Activated T-cell treated with anti-CD3 and anti-CD28 coated beads, Interleukin-2, amount 50 U/mL, for 1 hour (primary cell): ENCODE data around the gene EGR4.

Source experiments
- DNase-seq: peaks from one replicate; pipeline ENCODE4 v3.0.0-alpha.2; 2020

EGR4 gene

DNA sequence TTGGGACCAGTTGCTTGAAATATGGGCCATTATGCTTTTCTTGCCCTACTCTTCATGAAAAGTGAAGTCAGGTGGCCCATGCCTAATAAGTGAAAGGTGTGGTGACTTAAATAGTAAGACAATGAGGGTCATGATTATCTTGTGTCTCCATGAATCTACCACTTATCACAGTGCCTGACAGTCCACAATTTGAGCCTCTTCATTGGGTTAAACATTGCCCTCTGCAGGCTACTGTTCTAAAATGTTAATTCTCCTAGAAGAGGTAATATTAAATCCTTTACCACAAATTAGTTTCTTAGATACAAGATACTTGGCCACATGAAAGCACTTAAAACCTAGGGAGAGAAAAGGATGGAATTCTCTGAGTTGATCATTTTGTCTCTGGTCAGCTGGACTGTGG, 4.0 kb downstream of the EGR4 start:
- DNase-seq, result no peak

DNA sequence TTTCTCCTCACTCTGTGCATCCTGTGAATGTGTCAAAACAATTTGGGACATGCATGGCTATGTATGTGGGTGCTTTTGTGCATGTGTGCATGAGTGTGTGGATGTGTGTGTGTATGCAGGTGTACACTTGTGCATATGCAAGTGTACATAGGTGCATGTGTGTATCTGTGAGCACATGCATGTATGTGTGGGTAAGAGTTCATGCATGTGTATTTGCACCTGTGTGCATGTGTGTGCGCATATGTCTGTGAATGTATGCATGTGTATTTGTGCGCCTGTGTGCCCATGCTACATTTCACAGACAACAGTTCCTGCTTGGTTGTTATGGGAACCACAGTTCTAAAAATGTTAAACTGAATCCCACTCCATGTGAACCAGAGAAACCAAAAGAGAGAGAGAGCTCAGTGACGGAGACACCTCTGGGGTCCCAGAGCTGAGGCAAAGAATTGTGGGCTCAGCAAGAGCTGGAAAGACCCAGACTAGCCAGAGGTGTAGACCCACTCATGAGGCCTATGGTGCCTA, 7.2 kb downstream of the EGR4 start:
- DNase-seq, result no peak

DNA sequence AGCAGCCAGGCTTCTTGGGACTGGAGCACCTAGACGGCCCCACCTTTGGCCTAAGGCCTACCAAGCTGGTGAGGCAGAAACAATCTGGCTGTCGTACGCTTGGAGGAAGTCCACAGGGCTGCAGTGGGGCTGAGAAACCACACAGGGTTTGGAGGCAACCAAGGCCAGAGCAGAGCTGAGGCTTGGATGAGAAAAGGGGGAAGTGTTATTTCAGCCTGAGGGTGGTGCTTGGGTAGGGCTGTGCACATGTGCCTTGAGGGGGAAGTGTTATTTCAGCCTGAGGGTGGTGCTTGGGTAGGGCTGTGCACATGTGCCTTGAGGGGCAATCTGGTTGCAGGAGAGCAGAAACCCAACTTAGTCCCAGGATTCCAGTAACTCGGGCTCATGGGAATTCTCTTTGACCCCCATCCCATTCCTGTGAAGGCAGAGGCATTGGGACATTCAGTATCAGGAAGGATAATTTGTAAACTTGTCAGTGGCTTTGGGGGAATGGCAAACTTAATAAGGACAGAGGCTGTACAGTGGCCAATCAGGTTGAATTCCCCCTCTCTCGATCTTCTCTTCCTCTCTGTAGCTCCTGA, 8.1 kb downstream of the EGR4 start:
- DNase-seq, result peak; percentile 27

DNA sequence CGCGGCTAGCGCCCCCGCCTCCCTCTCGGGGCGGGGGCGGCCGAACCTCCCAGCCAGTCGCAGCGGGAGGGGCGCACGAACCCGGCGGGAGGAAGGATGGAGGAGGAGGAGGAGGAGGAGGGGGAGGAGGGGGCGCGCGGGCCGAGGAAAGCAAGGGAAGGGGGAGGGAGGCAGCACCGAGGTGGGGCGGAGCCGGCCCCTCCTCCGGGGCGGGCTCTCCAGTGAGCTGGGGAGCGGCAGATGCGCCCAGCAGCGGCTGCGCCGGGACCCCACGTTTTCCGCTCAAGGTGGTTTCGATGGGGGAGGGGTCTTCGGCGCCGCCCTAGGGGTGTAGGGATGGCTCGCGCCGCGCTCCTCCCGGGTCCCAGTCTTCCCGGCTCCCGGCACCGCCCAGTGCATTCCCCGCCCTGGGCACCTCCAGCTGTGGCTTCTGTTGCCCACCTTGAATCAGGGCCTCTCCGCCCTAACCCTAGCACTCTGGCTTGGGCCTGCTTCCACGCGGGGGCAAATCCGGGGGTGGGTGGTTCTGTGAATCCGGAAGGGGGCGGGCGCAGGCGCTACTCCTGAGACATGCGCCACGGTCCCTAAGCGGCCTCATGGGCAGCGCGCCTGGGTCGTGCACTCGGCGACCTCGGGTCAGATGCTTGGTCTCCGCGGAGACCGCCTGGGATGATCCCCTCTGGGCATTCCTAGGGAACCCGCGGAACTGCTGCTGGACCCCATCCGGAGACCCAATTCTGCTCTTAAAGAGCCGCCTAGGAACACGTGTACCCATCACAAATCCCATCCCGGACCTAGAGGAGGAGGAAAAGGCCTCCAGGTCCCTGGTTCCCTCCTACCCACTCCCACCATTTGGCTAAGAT, 8.8 kb downstream of the EGR4 start, which contains the start of gene FBXO41:
Gene FBXO41, minus strand, starts transcription at position 183 of the 863 bp plus-strand sequence. CDS start 14,848 bp downstream, outside the sequence.
- peak; percentile 70 for DNase-seq

DNA sequence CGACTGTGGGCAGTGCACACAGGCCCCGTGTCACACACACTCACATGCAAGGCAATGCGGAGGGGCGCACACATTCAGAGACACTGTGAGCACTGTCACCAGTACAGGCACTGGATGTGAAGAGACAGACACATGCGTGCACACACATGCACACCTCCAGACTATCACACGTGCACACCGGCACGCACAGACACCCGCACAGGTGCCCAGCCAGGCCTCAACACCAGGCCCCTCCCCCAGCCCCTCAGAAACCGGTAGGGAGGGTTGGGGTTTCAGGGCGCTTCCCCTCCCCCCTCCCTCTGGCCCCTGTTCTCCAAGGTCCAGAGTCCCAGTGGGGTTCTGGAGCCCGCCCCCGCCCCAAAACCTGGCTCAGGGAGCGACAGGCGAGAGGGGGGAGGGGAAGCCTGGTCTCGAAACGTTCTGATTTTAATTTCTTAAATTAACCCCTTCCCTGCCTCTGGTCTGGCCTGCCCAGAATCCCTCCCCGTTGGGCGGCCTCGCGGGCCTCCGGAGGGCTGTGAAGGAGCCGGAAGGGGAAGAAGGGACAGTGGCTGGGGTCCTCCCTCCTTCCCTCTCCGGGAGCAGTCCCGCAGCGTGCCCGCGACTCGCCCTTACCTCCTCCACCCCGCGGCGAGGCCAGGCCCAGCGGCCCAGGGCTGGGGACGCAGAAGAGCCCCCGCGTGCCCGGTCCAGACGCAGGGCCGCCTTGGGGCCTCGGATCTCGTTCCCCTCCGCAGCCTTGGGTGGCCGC, 9.6 kb downstream of the EGR4 start:
- no peak for DNase-seq

DNA sequence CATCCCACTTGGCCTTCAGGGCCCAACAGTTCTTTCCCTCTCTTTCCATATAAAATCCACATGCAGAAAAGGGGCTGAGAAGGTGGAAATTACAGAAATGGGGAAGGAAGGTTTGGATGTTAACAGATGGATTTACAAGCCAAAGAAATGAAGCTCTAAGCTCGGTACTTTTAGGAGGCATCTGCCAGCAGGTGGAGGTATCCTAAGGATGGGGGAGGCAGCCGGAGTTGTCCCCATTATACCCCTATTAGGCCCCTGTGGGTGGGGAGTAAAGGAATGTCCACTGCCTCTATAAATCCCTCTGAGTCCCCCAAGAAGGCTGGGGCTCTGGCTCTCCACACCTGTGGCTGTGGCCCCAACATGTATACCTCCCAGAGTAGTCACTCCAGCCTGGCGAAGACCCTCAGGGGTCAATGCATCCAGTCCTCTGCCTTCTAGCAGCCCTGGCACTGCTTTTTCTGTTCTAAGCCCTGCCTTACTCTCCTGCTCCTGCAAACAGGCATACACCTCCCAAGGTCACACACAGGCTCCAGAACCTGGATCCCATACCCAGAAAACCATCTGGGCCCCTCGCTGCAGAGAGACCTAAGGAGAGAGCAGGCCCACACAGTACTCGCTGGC, 10.3 kb downstream of the EGR4 start:
- DNase-seq, result no peak

DNA sequence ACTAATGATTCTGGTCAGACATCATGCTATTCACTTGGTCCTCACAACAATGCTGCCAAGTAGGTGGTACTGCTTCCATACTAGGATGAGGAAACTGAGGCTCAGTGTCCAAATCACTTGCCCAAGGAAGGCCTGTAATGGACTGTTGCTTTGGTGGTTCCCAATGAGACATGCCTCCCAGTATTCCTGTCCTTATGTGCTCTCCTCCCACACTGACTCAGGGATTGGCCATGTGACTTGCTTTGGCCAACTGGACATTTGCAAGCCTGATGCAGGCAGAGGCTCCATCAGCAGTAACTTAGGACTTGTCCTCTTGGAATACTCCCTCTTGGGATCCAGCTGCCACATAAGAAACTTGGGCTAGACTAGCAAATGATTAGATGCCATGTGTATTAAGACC, 12.1 kb downstream of the EGR4 start:
- DNase-seq, result no peak

DNA sequence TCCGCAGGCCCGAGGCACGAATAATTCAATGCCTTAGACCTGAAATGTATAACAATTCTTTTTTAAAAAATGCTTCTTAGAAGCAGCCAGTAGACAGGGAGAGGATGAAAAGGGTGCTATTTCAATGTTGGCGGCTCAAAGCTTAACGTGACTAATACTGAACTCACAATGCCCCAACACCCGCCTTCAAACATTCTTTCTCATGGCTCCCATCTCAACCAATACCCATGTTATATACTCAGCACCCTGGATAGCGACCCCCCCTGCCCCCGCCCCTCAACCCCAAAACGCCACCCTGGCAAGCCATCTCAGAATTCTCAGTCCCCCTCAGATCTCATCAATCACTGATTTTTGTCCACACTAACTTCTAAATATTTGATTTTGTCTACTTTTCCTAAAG, 13.5 kb downstream of the EGR4 start:
- no peak for DNase-seq

DNA sequence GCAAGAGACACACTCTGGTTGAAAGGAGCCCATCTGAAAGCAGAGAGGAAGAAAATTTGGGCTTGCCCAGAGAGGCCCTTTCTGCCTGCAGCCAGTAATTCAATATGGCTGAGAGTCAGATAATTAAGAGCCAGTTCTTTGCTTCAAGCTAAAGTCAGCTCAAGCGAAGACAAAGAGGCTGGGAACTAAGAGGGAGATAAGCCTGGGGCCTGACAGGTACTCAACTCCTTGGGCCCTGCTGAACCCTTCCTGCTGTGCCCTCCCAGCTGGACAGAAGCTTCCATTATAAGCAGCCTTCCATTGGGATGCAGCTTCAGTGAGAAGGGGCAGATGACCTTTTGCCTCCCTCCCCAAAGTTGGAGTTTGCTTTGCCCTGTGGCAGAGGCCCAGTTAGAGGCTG, 21.1 kb downstream of the EGR4 start:
- no peak for DNase-seq

DNA sequence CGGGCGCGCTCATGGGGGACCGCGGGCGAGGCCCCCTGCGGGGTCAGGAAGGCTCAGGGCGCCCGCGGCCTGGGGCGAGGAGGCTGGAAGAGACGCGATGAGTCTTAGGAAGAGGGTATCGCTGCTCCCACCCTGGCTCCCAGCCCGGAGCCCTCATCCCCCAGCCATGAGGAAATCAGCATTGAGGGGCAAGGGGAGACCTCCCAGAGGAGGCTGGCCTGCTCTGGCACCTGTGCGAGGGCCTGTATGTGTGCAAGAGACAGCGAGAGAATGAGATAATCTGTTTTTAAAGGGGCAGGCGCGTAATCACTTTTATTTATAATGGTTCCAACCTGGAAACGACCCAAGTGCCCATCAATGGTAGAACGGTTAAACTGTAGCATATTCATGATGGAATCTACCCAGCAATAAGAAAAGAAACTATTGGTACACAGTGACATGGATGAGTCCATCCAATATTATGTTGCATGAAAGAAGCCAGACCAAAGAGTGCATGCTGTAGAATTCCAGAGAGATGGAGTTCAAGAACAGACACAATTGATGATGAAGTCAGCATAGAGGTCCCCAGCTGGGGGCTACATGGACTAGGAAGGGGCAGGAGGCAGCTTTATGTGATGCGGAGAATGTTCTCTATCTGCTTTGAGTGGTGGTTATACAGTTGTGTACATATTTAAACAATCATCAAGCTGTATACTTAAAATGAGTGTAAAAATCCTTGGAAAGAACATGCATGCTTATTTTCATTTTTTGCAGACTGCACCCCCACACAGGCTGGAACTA, 23.5 kb downstream of the EGR4 start:
- no peak for DNase-seq

DNA sequence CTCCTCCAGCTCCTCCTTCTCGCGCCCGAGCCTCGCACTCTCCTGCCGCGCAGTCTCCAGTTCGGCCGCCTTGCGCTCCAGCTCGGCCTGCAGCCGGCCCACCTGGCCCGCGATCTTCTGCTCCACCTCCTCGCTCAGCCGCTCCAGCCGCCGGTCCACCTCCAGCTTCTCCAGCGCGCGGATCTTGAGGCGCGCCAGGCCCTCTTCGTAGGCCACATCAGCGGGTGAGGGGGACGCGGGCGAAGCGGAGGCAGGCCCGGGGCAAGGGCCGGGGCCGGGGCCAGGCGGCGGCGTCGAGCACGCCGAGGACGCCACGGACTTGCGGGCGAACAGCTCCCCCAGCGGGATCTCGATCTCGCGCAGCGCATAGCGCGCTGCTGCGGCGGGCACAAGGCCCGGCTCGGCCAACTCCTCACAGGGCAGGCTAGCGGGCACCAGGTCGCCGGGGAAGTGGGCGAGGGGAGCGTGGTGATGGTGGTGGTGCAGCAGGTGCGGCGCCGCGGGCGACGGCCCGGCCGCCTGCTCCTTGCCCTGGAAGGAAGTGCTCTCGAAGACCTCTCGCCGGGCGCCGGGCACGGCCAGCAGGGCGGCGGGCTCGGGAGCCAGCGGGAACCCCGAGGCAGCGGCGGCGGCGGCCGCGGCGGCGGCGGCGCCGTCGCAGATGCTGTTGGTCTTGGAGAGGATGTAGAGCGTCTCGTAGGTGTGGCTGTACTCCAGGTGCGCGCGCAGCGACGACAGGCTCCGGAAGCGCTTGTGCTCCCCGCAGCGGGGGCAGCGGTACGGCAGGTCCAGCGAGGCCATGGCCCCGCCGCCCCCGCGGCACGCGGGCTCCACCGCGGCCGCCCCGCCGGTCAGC, 24.3 kb downstream of the EGR4 start:
- DNase-seq, result peak; percentile 82

DNA sequence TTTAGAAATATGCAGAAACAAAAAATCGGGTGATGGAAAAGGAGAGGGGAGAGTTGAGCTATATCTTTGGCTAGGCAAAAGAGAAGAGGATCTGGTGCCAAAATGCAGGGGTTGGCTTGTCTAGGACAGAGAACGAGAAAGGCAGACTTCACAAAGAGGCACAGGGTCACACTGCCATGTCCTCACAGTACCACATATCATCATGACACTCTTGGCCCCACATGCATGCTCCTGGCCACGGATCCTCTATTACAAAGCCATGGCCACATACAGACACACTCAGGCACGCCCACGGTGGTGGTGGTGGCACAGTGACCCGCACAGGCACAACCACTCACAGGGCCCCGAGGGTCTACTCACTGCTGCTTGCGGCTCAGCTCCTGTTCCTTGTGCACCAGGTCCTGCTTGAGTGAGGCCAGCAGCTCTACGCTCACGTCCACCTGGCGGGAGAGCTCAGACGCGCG, 24.9 kb downstream of the EGR4 start:
- DNase-seq, result no peak

DNA sequence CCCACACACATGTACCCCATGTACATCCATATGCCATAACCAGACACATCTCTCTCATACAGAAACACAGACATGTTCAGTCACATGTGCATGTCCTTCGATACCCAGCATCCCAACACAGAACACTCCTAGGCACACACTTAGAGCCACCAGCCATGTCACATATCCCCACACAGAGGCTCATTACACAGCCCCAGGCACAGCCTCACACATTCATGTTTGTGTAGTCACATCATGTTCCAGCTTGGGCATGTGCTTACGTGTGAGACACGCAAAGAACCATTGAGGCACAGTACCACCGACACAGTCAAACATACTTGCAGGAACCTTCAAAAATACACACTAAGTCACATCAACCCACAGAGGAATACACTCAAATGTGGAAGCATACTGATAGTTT, 26.3 kb downstream of the EGR4 start:
- DNase-seq, result no peak

DNA sequence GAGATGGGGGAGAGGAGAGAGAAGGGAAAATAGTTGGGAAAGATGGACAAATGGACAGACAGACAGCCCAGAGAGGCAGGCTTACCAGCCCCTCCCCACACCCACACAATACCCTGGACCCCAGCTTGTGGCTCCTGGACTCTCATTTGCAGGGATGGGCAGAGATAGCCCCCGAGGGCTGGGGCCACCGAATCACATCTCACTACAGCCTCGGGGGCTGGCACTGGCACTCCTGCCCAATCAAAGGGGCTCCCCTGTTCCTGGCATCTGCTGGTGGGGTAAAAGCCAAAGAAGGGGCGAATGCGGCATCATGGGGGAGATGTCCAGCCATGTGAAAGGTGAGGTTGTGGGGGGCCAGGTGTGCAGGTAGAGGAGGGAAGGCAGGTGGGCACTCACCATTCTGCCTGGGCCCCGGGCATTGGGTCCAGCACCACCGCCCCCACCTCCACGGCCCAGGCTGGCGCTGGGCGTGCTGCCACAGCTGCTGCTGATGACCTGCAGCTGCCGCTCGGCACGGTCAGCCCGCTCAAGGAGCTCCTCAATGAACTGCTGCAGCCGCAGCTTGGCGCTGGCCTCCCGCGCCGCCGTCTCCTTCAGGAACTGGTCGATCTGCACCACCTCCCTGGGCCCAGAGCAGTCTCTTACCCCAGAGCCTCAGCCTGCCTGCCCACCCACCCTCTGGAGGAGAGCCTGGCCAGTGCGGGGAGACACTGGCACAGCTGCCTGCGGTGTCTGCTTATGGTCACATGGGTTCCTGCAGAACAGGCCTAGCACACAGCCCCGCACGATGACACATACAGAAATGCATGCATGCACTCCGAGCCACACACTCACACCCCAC, 27.1 kb downstream of the EGR4 start:
- no peak for DNase-seq

DNA sequence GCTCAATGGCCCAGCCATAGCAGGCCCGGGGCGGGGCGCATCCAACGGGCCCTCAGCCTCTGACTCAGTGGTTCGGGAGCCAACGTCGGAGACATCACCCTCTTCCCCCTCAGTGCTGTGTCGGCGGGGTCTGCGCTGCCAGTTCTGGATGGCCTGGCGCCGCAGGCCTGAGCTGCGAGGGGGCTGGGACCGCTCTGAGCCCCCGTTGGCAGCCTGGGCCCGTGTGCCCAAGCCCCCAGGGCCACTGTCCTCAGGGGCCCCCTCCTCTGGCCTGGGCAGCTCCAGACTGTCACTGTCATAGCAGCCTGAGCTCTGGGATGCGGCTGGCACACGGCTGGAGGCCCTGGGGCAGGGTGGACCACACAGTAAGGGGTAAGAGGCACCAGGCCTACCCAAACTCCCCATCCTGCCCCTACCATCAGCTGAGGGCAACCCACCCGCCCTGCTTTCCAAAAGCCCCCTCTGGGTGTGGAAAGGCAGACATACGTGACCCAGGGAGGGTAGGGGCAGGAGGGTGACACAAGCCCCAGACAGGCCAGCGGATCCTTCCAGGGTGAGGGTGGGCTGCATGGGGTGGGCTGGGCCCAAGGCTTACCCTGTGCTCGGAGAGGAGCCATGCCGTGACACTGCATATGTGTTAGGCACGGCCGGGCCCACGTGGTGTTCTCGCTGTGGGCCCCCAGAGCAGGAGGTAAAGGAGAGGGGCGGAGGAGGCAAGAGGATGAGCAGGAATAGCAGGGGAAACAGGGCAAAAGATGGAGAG, 27.9 kb downstream of the EGR4 start:
- no peak for DNase-seq

DNA sequence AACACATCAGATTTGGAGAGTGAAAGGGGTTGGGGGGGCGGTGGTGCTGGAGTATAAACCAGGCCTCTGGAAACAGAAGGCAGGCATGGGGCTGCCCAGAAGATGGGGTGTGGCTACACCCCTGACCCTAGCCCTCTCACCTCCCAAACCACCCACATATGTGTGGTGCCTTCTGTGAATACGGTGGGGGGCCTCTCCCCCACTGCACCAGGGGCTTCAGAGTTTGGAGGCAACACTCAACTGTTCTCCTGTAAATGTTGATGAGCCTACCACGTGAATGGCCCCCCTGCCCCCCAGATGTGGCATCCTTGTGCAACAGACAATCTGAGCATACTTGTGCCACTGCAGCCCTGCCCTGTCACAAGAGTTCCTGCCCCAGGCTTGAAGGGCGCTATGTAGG, 28.6 kb downstream of the EGR4 start:
- no peak for DNase-seq

DNA sequence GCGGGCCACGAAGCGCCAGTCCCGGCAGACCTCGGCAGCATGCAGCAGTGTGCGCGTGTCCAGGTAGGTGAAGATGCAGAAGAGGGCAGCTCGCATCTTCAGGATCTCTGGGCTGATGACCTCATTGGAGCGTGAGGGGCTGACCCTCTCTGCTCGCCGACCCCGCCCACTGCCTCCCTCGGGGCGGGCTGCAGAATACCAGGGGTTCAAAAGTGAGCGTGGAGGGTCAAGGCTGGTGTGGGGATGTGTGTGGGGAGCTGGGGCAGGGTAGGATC, 29.1 kb downstream of the EGR4 start:
- DNase-seq, result no peak

DNA sequence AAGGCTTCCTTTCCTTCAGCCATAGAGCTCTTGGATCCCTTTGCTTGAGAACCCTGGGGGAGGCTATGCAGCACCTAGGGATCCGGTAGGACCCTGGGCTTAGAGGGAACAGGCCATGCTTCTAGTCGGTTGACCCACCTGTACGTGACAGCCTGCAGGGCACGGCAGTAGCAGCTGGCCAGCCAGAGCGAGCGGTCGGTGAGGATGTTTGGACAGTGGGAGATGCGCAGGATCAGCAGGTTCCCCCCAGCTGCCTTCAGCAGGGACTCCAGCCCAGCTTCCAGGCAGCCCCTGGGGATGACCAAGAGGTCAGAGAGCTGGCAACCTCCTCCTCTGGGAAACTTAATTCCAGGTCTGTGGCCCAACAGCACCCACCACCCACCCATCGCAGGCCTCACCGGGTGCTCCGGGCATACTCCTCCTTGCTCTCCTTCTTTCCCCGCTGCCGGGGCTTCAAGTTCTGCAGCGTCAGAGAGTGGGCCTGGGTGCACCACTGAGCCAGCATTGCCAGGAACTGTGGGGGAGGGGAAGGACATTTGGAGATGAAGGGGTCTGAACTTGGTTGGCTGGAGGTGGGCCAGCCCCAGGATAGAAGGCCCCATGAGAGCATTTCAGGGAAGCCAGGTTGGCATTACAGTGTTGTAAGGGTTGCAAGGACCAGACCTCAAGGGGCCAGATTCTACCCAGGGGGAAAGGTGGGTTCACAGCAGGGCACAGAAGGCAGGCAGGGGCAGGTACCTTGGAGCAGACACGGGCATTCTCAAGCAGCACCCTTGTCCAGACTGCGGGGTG, 29.6 kb downstream of the EGR4 start:
- DNase-seq, result no peak
